ENCODE measurements around the gene SMYD3.

GRCh38 chr1:246343251-246343650, 163.8 kb downstream of the SMYD3 start:
- TF ChIP-seq POLR2AphosphoS5 (IDR thresholded peaks at IDR 0.05): no peak
- TF ChIP-seq, protein P1, sequence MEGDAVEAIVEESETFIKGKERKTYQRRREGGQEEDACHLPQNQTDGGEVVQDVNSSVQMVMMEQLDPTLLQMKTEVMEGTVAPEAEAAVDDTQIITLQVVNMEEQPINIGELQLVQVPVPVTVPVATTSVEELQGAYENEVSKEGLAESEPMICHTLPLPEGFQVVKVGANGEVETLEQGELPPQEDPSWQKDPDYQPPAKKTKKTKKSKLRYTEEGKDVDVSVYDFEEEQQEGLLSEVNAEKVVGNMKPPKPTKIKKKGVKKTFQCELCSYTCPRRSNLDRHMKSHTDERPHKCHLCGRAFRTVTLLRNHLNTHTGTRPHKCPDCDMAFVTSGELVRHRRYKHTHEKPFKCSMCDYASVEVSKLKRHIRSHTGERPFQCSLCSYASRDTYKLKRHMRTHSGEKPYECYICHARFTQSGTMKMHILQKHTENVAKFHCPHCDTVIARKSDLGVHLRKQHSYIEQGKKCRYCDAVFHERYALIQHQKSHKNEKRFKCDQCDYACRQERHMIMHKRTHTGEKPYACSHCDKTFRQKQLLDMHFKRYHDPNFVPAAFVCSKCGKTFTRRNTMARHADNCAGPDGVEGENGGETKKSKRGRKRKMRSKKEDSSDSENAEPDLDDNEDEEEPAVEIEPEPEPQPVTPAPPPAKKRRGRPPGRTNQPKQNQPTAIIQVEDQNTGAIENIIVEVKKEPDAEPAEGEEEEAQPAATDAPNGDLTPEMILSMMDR (IDR thresholded peaks at IDR 0.05): no peak
